IMR-90 (cell line): Measurements from ENCODE around the gene PDIA4. TPM values are rescaled to one million over a fixed set of nuclear protein-coding genes. Genes with fewer than 3 reads are reported as not detected.

Experiments used
- ATAC-seq: fragments of 200-7000 bp; cut with Tn5 transposase; 2 replicates; pipeline ENCODE4 v1.9.1; 2020; ENCODE audit warnings: low read depth, mild to moderate bottlenecking, moderate library complexity
- BruUV-seq: library from RNA; stranded (reverse); fragments of 400-500 nt; replicated peaks from 2 replicates; lab custom pipeline; 2021; lab: Mats Ljungman, UMichigan
- CTCF ChIA-PET: fragments of 300-600 bp; formaldehyde crosslinking; extraction: SDS; loops from one replicate; lab custom pipeline; 2021; ENCODE audit warnings: antibody characterized with exemption; lab: Yijun Ruan, JAX
- POLR2A ChIA-PET: fragments of 300-600 bp; sonication (Branson Sonifier 250); formaldehyde crosslinking; loops from one replicate; lab custom pipeline; 2022; ENCODE audit warnings: antibody characterized with exemption; ENCODE audit not compliant: unreplicated experiment; lab: Charles Lee
- DNase-seq: peaks from one replicate; pipeline ENCODE4 v3.0.0; 2013
- H2AFZ ChIP-seq: replicated peaks from 2 replicates; pipeline ENCODE3; 2013; ENCODE audit warnings: low read length, mild to moderate bottlenecking; ENCODE audit not compliant: poor library complexity
- H2AK5ac ChIP-seq: 2 replicates; pipeline ENCODE4 v1.6.1; 2013; ENCODE audit warnings: low read depth, low read length, inconsistent platforms
- H2AK9ac ChIP-seq: replicated peaks from 2 replicates; pipeline ENCODE3; 2013; ENCODE audit warnings: mild to moderate bottlenecking, low read depth, low read length, moderate library complexity; ENCODE audit not compliant: poor library complexity
- H2BK120ac ChIP-seq: 2 replicates; pipeline ENCODE4 v1.6.1; 2013; ENCODE audit warnings: low read depth, low read length, inconsistent platforms
- H2BK15ac ChIP-seq: 3 replicates; pipeline ENCODE4 v1.6.1; 2013; ENCODE audit warnings: low read depth, low read length, inconsistent platforms
- H2BK20ac ChIP-seq: 2 replicates; pipeline ENCODE4 v1.6.1; 2013; ENCODE audit warnings: low read depth, mild to moderate bottlenecking, inconsistent platforms, low read length, moderate library complexity
- H2BK5ac ChIP-seq: 2 replicates; pipeline ENCODE4 v1.6.1; 2013; ENCODE audit warnings: mild to moderate bottlenecking, low read depth, low read length, inconsistent platforms; ENCODE audit not compliant: poor library complexity, severe bottlenecking
- H3K14ac ChIP-seq: replicated peaks from 2 replicates; pipeline ENCODE4 v1.6.1; 2013; ENCODE audit warnings: low read depth, low read length, inconsistent platforms
- H3K18ac ChIP-seq: 2 replicates; pipeline ENCODE4 v1.6.1; 2013; ENCODE audit warnings: low read depth, low read length, control low read depth
- H3K23ac ChIP-seq: 2 replicates; pipeline ENCODE4 v1.6.1; 2013; ENCODE audit warnings: low read depth, low read length, inconsistent platforms
- H3K27ac ChIP-seq: 2 replicates; pipeline ENCODE4 v1.5.1; 2013; ENCODE audit warnings: mild to moderate bottlenecking, control low read depth, low read length; ENCODE audit not compliant: insufficient read depth
- H3K27me3 ChIP-seq: 2 replicates; pipeline ENCODE4 v1.6.1; 2013; ENCODE audit warnings: low read length; ENCODE audit not compliant: control insufficient read depth, insufficient read depth
- H3K36me3 ChIP-seq: 2 replicates; pipeline ENCODE4 v1.6.1; 2013; ENCODE audit warnings: low read length, mixed read lengths; ENCODE audit not compliant: control insufficient read depth, insufficient read depth
- H3K4ac ChIP-seq: 2 replicates; pipeline ENCODE4 v1.6.1; 2013; ENCODE audit warnings: low read depth, low read length, inconsistent platforms
- H3K4me1 ChIP-seq: 2 replicates; pipeline ENCODE4 v1.6.1; 2013; ENCODE audit warnings: low read length, mixed read lengths; ENCODE audit not compliant: control insufficient read depth, insufficient read depth
- H3K4me2 ChIP-seq: 2 replicates; pipeline ENCODE4 v1.6.1; 2013; ENCODE audit warnings: low read depth, mild to moderate bottlenecking, control low read depth, low read length, moderate library complexity
- H3K4me3 ChIP-seq: 2 replicates; pipeline ENCODE4 v1.5.1; 2013; ENCODE audit warnings: low read depth, mild to moderate bottlenecking, control low read depth, low read length, moderate library complexity; ENCODE audit not compliant: insufficient read depth
- H3K56ac ChIP-seq: 2 replicates; pipeline ENCODE4 v1.6.1; 2013; ENCODE audit warnings: low read length, inconsistent platforms; ENCODE audit not compliant: insufficient read depth; ENCODE audit errors: extremely low read depth
- H3K79me1 ChIP-seq, 2 experiments: 2 replicates each; pipeline ENCODE4 v1.6.1; 2013; ENCODE audit warnings: low read length in 2 of 2, inconsistent platforms in 1 of 2, low read depth in 1 of 2
- H3K9ac ChIP-seq: 2 replicates; pipeline ENCODE4 v1.6.1; 2013; ENCODE audit warnings: low read depth, low read length, control low read depth
- H3K9me1 ChIP-seq: 2 replicates; pipeline ENCODE4 v1.6.1; 2013; ENCODE audit warnings: low read length, inconsistent platforms; ENCODE audit not compliant: insufficient read depth
- H3K9me3 ChIP-seq: 2 replicates; pipeline ENCODE4 v1.6.1; 2013; ENCODE audit warnings: low read length; ENCODE audit not compliant: control insufficient read depth, insufficient read depth
- H4K20me1 ChIP-seq: 2 replicates; pipeline ENCODE4 v1.6.1; 2013; ENCODE audit warnings: low read length, inconsistent platforms; ENCODE audit not compliant: insufficient read depth
- H4K5ac ChIP-seq: 2 replicates; pipeline ENCODE4 v1.6.1; 2013; ENCODE audit warnings: mild to moderate bottlenecking, low read depth, low read length, control low read depth
- H4K8ac ChIP-seq, 2 experiments: 2 replicates each; pipeline ENCODE4 v1.6.1; 2013; ENCODE audit warnings: low read depth in 2 of 2, low read length in 2 of 2, control low read depth in 1 of 2, inconsistent platforms in 1 of 2
- H4K91ac ChIP-seq: 2 replicates; pipeline ENCODE4 v1.6.1; 2013; ENCODE audit warnings: low read depth, low read length, inconsistent platforms; ENCODE audit not compliant: insufficient read depth
- FOS ChIP-seq: fragments of 150-350 bp; IDR thresholded peaks from 2 replicates; pipeline ENCODE4 v1.6.1; 2016; ENCODE audit warnings: low read depth, low read length
- MAZ ChIP-seq: IDR thresholded peaks from 2 replicates; pipeline ENCODE4 v1.6.1; 2012; ENCODE audit warnings: low read depth, mild to moderate bottlenecking, low read length, improper control_type of control experiment, moderate library complexity, borderline replicate concordance
- WGBS, 2 experiments: methylation state at CpG; one replicate each; pipeline versions ENCODE4 v1.1.5 to v1.1.7; 2013; ENCODE audit warnings: missing lambda C conversion rate in 2 of 2; ENCODE audit not compliant: insufficient read length in 1 of 2; ENCODE audit errors: extremely low coverage in 2 of 2; 5-methylcytosine and 5-hydroxymethylcytosine counted together
- dilution Hi-C: fragments of 300-500 bp; cut with HindIII; formaldehyde crosslinking; loops from one replicate; pipeline ENCODE4 v1.14.3; 2018; ENCODE audit warnings: low sequenced_read_pairs; ENCODE audit not compliant: unreplicated experiment
- in situ Hi-C: fragments of 300-500 bp; cut with MboI; formaldehyde crosslinking; loops from 3 replicates; pipeline ENCODE4 v1.14.3; 2019; ENCODE audit warnings: low sequenced_read_pairs, inconsistent platforms, mixed read lengths
- intact Hi-C: fragments of 100-400 bp; cut with micrococcal nuclease; formaldehyde crosslinking; loops from 2 replicates; pipeline ENCODE4 v1.10.0; 2022
- polyA plus RNA-seq, 3 experiments: library from polyadenylated mRNA; depleted of rRNA; stranded (reverse); fragments of >200 nt; gene quantifications; 2 replicates each; pipeline ENCODE4 v1.2.3, GENCODE V29; 2012; ENCODE audit warnings: low replicate concordance in 1 of 3
- total RNA-seq: library from RNA; depleted of rRNA; stranded (reverse); fragments of >200 nt; gene quantifications from 2 replicates; pipeline ENCODE4 v1.2.3, GENCODE V29; 2012
- TF ChIP-seq, protein P1 (sequence below): fragments of 150-350 bp; IDR thresholded peaks from 2 replicates; pipeline ENCODE4 v1.6.1; 2017; ENCODE audit warnings: mild to moderate bottlenecking, antibody characterized with exemption, low read length, low read depth

PDIA4 gene
- total and polyA plus RNA-seq, 2 of the 4 experiments (the other 2 are of a cell fraction) = 241 to 304 TPM

DNA sequence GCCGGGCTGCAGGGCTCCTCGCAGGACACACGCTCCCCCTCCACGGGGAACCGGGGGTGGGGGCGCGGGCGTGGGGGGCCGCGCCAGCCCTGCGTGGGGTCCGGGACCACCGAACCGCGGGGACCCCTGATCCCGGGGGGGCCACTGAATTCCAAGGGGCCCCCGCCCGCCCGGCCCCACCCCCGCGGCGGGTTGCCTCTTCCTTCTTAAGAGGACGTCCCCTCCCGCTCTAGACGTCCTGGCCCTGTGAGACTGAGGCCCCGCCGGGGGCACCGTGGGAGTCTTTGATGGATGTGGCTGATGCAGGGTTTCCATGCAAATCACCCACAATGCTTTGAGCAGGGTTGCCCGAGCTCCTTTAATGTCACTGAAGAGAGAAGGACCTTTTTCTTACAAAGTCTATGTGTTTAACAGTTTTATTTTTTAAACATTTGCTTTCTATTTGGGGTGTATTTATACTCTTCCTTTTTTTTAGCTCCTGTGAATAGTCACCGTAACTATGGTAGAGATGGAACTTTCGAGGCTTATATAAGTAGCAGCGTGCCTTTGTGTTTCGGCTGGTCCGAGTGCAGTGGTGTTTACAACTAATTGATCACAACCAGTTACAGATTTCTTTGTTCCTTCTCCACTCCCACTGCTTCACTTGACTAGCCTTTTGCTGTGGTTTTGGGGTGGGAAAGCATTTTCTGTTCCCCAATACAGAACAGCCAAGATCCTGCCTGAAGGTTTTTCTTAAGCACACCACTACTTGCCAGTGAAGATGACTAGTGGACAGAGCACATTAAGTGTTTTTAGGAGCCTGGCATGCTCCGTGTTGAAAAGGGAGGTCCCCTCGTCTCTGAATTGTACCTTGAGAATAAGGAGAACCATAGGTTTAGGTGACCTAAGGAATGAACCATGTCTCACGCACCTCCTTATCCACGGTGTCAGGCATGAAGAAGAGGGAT, 44.8 kb downstream of the PDIA4 start:
- ATAC-seq = peak; percentile 66
- H2AK9ac ChIP-seq = peak overlapping the region; percentile 67
- peak overlapping the region; percentile 86 for H3K4me2 ChIP-seq
- H3K23ac ChIP-seq = peak overlapping the region; percentile 88
- peak overlapping the region; percentile 64 for H3K14ac ChIP-seq
- in situ Hi-C loops (no loop called here), intact Hi-C loops (loop anchor here (2.0 to 5.0 kb wide), 2 partner anchors 101 to 107 kb away; partner anchors contain the start of genes EZH2 and ZNF786), dilution Hi-C loops (no loop called here)
- H2BK20ac ChIP-seq = no peak overlapping the region
- no peak overlapping the region for H3K18ac ChIP-seq
- H4K91ac ChIP-seq = no peak overlapping the region
- H2BK15ac ChIP-seq = no peak overlapping the region
- H3K79me1 ChIP-seq = no peaks in the 10 kb centered on the region
- 0 out of 2 replicates have a peak, but pooled peaks have one; percentile 36 for TF ChIP-seq MAZ
- peak; percentile 50; the same call in 1 of the 2 replicates for TF ChIP-seq FOS
- TF ChIP-seq, protein P1, sequence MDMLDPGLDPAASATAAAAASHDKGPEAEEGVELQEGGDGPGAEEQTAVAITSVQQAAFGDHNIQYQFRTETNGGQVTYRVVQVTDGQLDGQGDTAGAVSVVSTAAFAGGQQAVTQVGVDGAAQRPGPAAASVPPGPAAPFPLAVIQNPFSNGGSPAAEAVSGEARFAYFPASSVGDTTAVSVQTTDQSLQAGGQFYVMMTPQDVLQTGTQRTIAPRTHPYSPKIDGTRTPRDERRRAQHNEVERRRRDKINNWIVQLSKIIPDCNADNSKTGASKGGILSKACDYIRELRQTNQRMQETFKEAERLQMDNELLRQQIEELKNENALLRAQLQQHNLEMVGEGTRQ = no peak
- ChIA-PET CTCF (interaction anchor here (0.6 to 1.7 kb wide), 7 partner anchors 17 to 407 kb away, joined by 3 to 5 read pairs (median 3); no protein-coding TSS in a partner anchor), POLR2A (interaction anchor here (0.6 kb wide), 1 partner anchor 109 kb away, joined by 13 read pairs; no protein-coding TSS in a partner anchor)
- H2AK5ac ChIP-seq = no peak overlapping the region; the same call in 1 of the 2 replicates
- no TSS peak for BruUV-seq
- 0% methylated on average over 18 of the region's 38 CpGs; no CpG with 5 or more reads in 1 of the 2 experiments for WGBS, 2 experiments
- peaks cover 2% of the 10 kb centered on the region; the same call in 1 of the 2 replicates for H4K20me1 ChIP-seq
- H4K8ac ChIP-seq = peak overlapping the region in 1 of 2 experiments; percentile 42; a peak in 1 of 4 replicates
- H3K9me3 ChIP-seq = no peaks in the 10 kb centered on the region
- H3K4me3 ChIP-seq = peak overlapping the region; percentile 67
- DNase-seq = peak; percentile 78
- peaks cover under 1% of the 10 kb centered on the region; the same call in 1 of the 2 replicates for H3K27me3 ChIP-seq
- H2BK5ac ChIP-seq = no peak overlapping the region
- peaks cover 5% of the 10 kb centered on the region; the same call in 1 of the 2 replicates for H3K9me1 ChIP-seq
- peak overlapping the region; percentile 39 for H3K9ac ChIP-seq
- 0 out of 2 replicates have a peak overlapping the region, but pooled peaks have one; percentile 1 for H4K5ac ChIP-seq
- peak overlapping the region; percentile 83 for H2AFZ ChIP-seq
- peaks cover under 1% of the 10 kb centered on the region; the same call in 1 of the 2 replicates for H3K4me1 ChIP-seq
- H3K27ac ChIP-seq = no peak overlapping the region; the same call in 1 of the 2 replicates
- H3K56ac ChIP-seq = no peak overlapping the region
- peak overlapping the region; percentile 2 for H3K4ac ChIP-seq
- no peaks in the 10 kb centered on the region for H3K36me3 ChIP-seq
- H2BK120ac ChIP-seq = no peak overlapping the region
